H1 (cell line): ENCODE measurements around the gene SYT15.
"Not testable (repeated sequence)": the region's sequence is repeated elsewhere in the genome, so short reads cannot be mapped to it uniquely, and the experiment has no call there.

Source experiments
- ATF2 ChIP-seq: IDR thresholded peaks from 2 replicates; pipeline ENCODE4 v1.6.1; 2012; ENCODE audit warnings: low read length, inconsistent platforms
- CHD2 ChIP-seq: IDR thresholded peaks from 2 replicates; pipeline ENCODE4 v1.6.1; 2012; ENCODE audit warnings: low read length, improper control_type of control experiment
- CTCF ChIP-seq, 3 experiments: IDR thresholded peaks; 1 replicate in 2 of 3; 2 replicates in 1 of 3; pipeline versions ENCODE4 v1.5.1 to v1.6.1; 2011; ENCODE audit warnings: low read length in 3 of 3, mild to moderate bottlenecking in 3 of 3, inconsistent platforms in 2 of 3, low read depth in 1 of 3, moderate library complexity in 1 of 3; ENCODE audit not compliant: insufficient read depth in 1 of 3; ENCODE audit errors: control extremely low read depth in 1 of 3
- EZH2 ChIP-seq: fragments of 200-600 bp; sonication (generic); IDR thresholded peaks from 2 replicates; pipeline ENCODE4 v1.7.1; 2012; ENCODE audit warnings: low read depth, mild to moderate bottlenecking, moderate library complexity, low read length, inconsistent platforms; ENCODE audit not compliant: severe bottlenecking
- JUN ChIP-seq: IDR thresholded peaks from 2 replicates; pipeline ENCODE4 v1.6.1; 2011; ENCODE audit warnings: low read depth, mild to moderate bottlenecking, improper control_type of control experiment, low read length
- JUND ChIP-seq: IDR thresholded peaks from 2 replicates; pipeline ENCODE4 v1.6.1; 2011; ENCODE audit warnings: mild to moderate bottlenecking, improper control_type of control experiment, low read length
- MAFK ChIP-seq: IDR thresholded peaks from 2 replicates; pipeline ENCODE4 v1.6.1; 2012; ENCODE audit warnings: low read depth, mild to moderate bottlenecking, improper control_type of control experiment, low read length
- POLR2AphosphoS5 ChIP-seq: IDR thresholded peaks from 2 replicates; pipeline ENCODE4 v1.6.1; 2011; ENCODE audit warnings: low read depth, low read length
- SP2 ChIP-seq: IDR thresholded peaks from 2 replicates; pipeline ENCODE4 v1.6.1; 2012; ENCODE audit warnings: mild to moderate bottlenecking, low read length, inconsistent platforms
- TBP ChIP-seq: IDR thresholded peaks from 2 replicates; pipeline ENCODE4 v1.6.1; 2011; ENCODE audit warnings: low read depth, low read length, improper control_type of control experiment
- TEAD4 ChIP-seq: IDR thresholded peaks from 2 replicates; pipeline ENCODE4 v1.6.1; 2012; ENCODE audit warnings: low read depth, low read length, inconsistent platforms, mixed read lengths

GRCh38 chr10:46582568-46582967 lies 3.6 kb downstream of the SYT15 start:
- TF ChIP-seq MAFK; ATF2; CTCF (IDR thresholded peaks at IDR 0.05; ENCODE audit: control extremely low read depth in 1 of 3, insufficient read depth in 1 of 3, low read depth in 1 of 3, low read length in 3 of 3); POLR2AphosphoS5; TBP; EZH2; CHD2; TEAD4; SP2; JUND; JUN: not testable (repeated sequence)
